ENCODE measurements around the gene CLDN8.

CLDN8 gene

DNA sequence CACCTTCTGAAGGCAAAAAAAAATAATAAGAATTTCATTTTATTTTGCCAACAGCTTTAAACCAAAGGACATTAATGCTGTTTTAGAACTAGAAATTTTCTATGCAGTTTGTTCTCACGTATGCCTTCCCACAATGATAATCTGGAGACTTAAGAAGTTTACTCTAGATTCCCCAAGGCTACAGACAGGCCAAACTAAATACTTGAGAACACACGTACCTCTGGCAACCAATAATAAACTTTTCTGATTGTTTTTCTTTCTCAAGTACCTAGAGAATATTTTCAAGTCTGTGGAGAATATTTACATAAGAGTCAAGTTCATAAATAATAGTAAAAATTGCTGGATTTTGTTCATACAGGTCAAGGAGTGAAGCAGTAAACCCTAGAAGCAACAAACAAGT lies 15.9 kb downstream of the CLDN8 start:
- no peak for DNase-seq

GRCh38 chr21:30194701-30195299 lies 21.1 kb downstream of the CLDN8 start:
- no peak for DNase-seq

GRCh38 chr21:30193201-30193600 lies 22.7 kb downstream of the CLDN8 start:
- DNase-seq: no peak

DNA sequence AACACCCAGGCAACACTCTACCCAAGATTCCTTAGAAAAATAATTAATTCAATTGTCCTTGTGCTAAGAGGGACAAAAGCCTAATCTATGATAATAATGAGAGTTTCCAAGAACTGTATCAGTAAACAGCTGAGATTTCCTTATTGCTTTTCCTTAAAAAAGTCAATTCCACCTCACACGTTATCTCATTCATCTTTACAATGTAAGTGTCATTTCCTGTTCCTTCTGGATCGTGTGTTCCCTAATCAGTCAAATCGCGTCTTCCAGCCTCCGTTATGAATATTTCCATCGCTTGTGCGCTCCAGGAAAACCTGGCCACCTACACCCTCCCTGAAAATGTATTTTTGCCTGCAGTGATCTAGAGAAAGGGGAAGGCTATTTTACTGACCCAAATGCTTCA lies 25.3 kb downstream of the CLDN8 start:
- no peak for DNase-seq

DNA sequence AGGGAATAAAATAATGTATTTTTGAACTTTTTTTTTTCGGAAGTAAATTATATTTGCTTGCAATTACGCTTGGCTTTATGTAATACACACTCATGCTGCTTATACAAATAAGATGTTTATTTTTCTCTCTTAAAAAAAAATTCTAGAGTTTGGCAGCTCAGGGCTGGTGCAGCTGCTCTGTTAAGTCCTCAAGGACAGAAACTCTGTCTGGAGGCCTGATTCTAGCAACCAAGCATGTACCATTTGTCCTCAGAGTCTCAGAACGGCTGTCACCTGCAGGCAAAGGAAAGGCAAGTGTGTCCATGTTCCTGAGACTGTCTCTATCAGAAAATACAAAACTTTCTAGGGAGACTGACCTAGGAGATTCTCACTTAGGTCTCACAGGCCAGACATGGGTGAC lies 26.1 kb downstream of the CLDN8 start:
- DNase-seq: no peak

DNA sequence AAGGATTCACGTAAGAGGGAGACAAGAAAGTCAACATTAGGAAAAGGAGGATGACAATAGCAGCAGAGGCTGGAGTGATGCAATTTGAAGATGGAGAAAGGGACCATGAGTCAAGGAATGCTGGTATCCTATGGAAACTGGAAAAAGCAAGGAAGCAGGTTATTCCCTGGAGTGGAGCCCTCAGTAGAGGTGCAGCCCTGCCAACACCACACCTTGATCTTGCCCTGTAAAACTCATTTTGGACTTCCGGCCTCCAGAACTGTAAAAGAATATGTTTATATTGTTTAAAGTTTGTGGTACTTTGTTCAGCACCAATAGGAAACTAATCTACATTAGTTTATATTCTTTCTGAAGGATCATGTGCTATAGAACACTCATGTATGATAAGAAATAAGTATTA lies 29.7 kb downstream of the CLDN8 start:
- DNase-seq: no peak

DNA sequence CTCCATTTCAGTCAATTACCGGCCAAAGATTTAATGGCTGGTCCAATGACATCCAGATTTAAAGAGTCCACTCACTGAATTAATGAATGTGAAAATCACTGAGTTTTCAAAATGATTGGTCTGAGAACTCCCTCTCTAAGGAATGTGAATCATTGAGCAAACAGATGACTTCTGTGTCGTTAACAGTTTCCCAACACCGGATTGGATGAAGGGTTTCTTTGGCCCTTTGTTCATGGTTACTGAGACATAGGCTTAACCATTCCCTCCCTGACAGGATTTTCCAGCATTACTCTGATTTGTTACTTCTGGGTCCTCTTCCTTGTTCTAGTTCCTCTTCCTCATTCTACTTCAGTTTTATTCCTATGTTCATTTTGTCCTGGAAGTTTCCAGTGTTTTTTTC lies 47.8 kb downstream of the CLDN8 start:
- no peak for DNase-seq

DNA sequence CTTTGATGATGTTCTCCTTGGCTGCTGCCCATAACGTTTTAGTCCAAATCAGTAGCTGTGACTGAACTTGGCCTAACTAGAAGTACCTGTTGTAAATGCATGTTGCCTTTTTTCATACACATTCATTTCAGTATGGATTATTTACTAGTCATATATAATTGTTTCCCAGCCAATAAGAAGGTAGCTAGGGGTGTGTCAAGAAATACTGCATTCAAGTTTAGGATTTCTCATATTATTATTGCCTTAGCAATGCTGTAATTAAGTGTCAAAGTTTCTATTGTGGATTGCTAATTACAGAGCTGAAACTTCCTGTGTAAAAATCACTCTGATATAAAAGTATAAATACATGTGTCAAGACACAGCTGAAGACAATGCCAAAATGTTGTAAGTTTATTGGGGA lies 49.2 kb downstream of the CLDN8 start, which contains the start of gene CLDN17:
Gene CLDN17 (minus strand): TSS at position 101 of the 400 bp plus-strand sequence. CDS start 188 bp downstream, outside the sequence.
- no peak for DNase-seq

DNA sequence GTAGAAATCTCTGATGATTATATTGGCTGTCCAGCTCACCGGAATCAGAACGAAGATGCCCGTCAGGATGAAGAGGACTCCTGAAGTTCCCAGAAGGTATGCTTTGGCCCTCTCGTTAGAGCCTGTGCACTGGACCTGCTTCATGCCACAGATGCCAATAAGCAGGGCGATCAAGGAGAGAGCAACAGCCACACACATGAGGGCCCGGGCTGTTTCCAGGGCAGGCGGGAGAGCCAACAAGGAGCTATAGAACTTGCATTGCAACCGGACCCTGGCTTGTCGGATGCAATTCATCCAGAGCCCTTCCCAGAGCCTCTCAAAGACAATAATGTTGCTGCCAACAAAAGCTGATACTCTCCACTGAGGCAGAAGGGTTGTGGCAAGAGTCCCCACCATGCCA lies 49.7 kb downstream of the CLDN8 start:
- no peak for DNase-seq

GRCh38 chr21:30164796-30165195 lies 51.1 kb downstream of the CLDN8 start:
- DNase-seq: no peak
